Uterus (tissue), 4 donors: ENCODE measurements around the gene SERPINF2. TPM values are rescaled to one million over a fixed set of nuclear protein-coding genes. Genes with fewer than 3 reads are reported as not detected.
A peak's percentile ranks its signal among the peaks of the same experiment; 100 is the strongest.
"Not testable (repeated sequence)": the region's sequence is repeated elsewhere in the genome, so short reads cannot be mapped to it uniquely, and the experiment has no call there.

Experiments
- DNase-seq, 2 donors: peaks; one replicate each; pipeline ENCODE4 v3.0.0-alpha.2; 2019 to 2020
- H3K27ac ChIP-seq, 2 donors: fragments of 200-600 bp; sonication (generic); 1 replicate in 1 of 2; 2 replicates in 1 of 2; pipeline ENCODE4 v1.5.1; 2016 to 2018
- H3K27me3 ChIP-seq, 2 donors: fragments of 200-600 bp; sonication (generic); one replicate each; pipeline ENCODE4 v1.5.1; 2018 to 2019; ENCODE audit warnings: control low read depth in 1 of 2
- H3K36me3 ChIP-seq, 2 donors: fragments of 200-600 bp; sonication (generic); one replicate each; pipeline ENCODE4 v1.5.1; 2019; ENCODE audit warnings: control low read depth in 1 of 2
- H3K4me1 ChIP-seq, 2 donors: fragments of 200-600 bp; sonication (generic); one replicate each; pipeline ENCODE4 v1.5.1; 2018 to 2019; ENCODE audit warnings: control low read depth in 1 of 2
- H3K4me3 ChIP-seq, 2 donors: fragments of 200-600 bp; sonication (generic); 1 replicate in 1 of 2; 2 replicates in 1 of 2; pipeline ENCODE4 v1.5.1; 2018 to 2019; ENCODE audit warnings: mild to moderate bottlenecking in 1 of 2
- H3K9me3 ChIP-seq, 2 donors: fragments of 200-600 bp; sonication (generic); one replicate each; pipeline ENCODE4 v1.5.1; 2019; ENCODE audit warnings: control low read depth in 1 of 2
- POLR2A ChIP-seq, 2 donors: fragments of 450-650 bp; IDR thresholded peaks; one replicate each; pipeline ENCODE4 v1.6.1; 2016; ENCODE audit warnings: antibody characterized with exemption in 2 of 2, mild to moderate bottlenecking in 1 of 2, moderate library complexity in 1 of 2
- intact Hi-C: fragments of 100-400 bp; cut with DNase I; formaldehyde crosslinking; loops from one replicate; pipeline ENCODE4 v1.15.1; 2023; ENCODE audit warnings: low total_unique reads
- total RNA-seq, 4 donors: library from RNA; depleted of rRNA in 3 of 4; stranded (reverse); fragments of >200 nt in 3 of 4; gene quantifications; one replicate each; pipeline versions ENCODE4 v1.1.0 to v1.2.4, GENCODE V29; 2014 to 2023
- TF ChIP-seq, protein P1 (sequence below), 4 experiments: fragments of 200-600 bp in 2 of 4; fragments of 450-650 bp in 2 of 4; sonication (generic) in 2 of 4; IDR thresholded peaks; one replicate each; pipeline ENCODE4 v1.5.1; 2016 to 2019; ENCODE audit warnings: antibody characterized with exemption in 4 of 4, mild to moderate bottlenecking in 2 of 4, moderate library complexity in 1 of 4
- donor health status: DM: yes; HTN: yes; CAD: no.

The SERPINF2 gene
- total RNA-seq, 4 donors from 2014 or later: 0.83 to 21.5 (median 10.0) TPM

DNA sequence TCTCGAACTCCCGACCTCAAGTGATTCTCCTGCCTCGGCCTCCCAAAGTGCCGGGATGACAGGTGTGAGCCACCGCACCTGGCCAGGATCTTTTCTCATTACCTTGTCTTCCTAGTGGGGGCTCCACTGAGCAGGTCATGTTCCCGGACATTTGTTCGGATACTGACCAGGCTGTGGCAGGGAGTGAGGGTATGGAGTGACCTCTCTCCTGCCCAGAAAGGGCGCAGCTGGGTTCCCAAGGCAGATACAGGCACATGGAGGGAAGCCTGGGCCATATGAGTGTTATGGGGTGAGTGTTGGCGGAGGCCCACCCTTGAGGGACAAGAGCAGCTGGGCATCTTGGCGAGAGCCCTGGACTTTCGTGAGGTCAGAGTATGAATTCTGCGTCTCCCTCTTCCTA lies 24.7 kb downstream of the SERPINF2 start:
- DNase-seq: no peak
- Histone ChIP-seq H3K27ac (peak overlapping the region; percentile 93 to 95), H3K4me1 (peaks cover 5 to 8% of the 10 kb centered on the region in 2 donors), H3K9me3 (no peaks in the 10 kb centered on the region), H3K4me3 (no peak overlapping the region), H3K27me3 (no peaks in the 10 kb centered on the region), H3K36me3 (no peaks in the 10 kb centered on the region)
- intact Hi-C loops: no loop called here
- TF ChIP-seq, protein P1, sequence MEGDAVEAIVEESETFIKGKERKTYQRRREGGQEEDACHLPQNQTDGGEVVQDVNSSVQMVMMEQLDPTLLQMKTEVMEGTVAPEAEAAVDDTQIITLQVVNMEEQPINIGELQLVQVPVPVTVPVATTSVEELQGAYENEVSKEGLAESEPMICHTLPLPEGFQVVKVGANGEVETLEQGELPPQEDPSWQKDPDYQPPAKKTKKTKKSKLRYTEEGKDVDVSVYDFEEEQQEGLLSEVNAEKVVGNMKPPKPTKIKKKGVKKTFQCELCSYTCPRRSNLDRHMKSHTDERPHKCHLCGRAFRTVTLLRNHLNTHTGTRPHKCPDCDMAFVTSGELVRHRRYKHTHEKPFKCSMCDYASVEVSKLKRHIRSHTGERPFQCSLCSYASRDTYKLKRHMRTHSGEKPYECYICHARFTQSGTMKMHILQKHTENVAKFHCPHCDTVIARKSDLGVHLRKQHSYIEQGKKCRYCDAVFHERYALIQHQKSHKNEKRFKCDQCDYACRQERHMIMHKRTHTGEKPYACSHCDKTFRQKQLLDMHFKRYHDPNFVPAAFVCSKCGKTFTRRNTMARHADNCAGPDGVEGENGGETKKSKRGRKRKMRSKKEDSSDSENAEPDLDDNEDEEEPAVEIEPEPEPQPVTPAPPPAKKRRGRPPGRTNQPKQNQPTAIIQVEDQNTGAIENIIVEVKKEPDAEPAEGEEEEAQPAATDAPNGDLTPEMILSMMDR (IDR thresholded peaks at IDR 0.05): no peak
- TF ChIP-seq POLR2A (IDR thresholded peaks at IDR 0.05): no peak

DNA sequence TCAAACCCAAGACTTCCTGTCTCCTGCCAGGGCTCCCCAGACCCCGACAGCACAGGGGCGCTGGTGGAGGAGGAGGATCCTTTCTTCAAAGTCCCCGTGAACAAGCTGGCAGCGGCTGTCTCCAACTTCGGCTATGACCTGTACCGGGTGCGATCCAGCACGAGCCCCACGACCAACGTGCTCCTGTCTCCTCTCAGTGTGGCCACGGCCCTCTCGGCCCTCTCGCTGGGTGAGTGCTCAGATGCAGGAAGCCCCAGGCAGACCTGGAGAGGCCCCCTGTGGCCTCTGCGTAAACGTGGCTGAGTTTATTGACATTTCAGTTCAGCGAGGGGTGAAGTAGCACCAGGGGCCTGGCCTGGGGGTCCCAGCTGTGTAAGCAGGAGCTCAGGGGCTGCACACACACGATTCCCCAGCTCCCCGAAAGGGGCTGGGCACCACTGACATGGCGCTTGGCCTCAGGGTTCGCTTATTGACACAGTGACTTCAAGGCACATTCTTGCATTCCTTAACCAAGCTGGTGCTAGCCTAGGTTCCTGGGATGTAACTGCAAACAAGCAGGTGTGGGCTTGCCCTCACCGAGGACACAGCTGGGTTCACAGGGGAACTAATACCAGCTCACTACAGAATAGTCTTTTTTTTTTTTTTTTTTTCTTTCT lies 27.3 kb downstream of the SERPINF2 start:
- H3K36me3 ChIP-seq: no peaks in the 10 kb centered on the region
- H3K9me3 ChIP-seq: no peaks in the 10 kb centered on the region
- H3K27me3 ChIP-seq: no peaks in the 10 kb centered on the region
- peaks cover 5 to 8% of the 10 kb centered on the region in 2 donors for H3K4me1 ChIP-seq
- TF ChIP-seq, protein P1 (IDR thresholded peaks at IDR 0.05): no peak
- TF ChIP-seq POLR2A (IDR thresholded peaks at IDR 0.05): no peak
- no peak overlapping the region for H3K4me3 ChIP-seq
- no peak overlapping the region for H3K27ac ChIP-seq
- intact Hi-C loops: no loop called here
- DNase-seq: no peak

DNA sequence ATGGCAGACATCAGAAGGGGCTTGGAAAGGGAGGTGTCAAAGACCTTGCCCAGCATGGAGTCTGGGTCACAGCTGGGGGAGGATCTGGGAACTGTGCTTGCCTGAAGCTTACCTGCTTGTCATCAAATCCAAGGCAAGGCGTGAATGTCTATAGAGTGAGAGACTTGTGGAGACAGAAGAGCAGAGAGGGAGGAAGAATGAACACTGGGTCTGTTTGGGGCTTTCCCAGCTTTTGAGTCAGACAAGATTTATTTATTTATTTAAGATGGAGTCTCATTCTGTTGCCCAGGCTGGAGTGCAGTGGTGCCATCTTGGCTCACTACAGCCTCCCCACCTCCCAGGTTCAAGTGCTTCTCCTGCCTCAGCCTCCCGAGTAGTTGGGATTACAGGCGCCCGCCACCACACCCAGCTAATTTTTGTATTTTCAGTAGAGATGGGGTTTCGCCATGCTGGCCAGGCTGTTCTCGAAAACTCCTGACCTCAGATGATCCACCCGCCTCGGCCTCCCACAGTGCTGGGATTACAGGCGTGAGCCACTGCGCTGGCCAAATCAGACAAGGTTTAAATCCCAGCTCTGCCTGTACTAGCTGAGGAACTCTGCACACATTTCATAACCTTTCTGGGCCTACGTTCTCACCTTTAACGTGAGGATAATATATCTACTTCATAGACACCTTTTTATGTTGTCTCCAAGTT lies 30.5 kb downstream of the SERPINF2 start:
- H3K9me3 ChIP-seq, H3K4me1 ChIP-seq, H3K36me3 ChIP-seq, intact Hi-C loops, H3K27me3 ChIP-seq, H3K4me3 ChIP-seq: not testable (repeated sequence)
- DNase-seq: peak in 1 of 2 donors; percentile 72
- H3K27ac ChIP-seq: peak overlapping the region; percentile 26 to 68

DNA sequence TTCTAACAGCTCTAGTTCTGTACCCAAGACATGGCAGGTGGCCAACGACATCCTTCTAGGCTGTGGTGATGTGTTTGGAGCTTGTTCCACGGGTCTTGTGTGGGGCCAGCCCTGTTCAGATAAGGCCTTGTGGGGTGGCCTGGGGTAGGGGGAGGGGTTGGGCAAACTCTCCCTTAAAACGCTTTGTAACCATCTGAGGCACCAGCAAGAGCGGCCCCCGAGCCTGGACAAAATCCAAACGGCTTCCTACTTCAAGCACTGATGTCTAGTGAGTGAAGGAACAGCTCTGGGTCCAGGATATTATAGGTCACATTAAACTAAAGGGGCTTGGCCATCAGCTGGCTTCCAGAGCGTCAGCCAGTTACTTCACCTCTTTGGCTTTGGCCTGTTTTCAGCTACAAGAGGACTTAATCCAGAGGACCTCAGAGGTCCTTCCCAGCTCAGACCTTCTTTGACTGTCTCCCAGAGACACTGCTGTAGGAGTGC lies 31.1 kb downstream of the SERPINF2 start:
- no peaks in the 10 kb centered on the region for H3K9me3 ChIP-seq
- TF ChIP-seq, protein P1 (IDR thresholded peaks at IDR 0.05): no peak
- no peak for TF ChIP-seq POLR2A (IDR thresholded peaks at IDR 0.05)
- H3K27me3 ChIP-seq: no peaks in the 10 kb centered on the region
- no peaks in the 10 kb centered on the region for H3K36me3 ChIP-seq
- H3K4me1 ChIP-seq: no peaks in the 10 kb centered on the region
- H3K27ac ChIP-seq: peak overlapping the region; percentile 26 to 68
- intact Hi-C loops: no loop called here
- peak; percentile 57 to 65 for DNase-seq
- H3K4me3 ChIP-seq: no peak overlapping the region

DNA sequence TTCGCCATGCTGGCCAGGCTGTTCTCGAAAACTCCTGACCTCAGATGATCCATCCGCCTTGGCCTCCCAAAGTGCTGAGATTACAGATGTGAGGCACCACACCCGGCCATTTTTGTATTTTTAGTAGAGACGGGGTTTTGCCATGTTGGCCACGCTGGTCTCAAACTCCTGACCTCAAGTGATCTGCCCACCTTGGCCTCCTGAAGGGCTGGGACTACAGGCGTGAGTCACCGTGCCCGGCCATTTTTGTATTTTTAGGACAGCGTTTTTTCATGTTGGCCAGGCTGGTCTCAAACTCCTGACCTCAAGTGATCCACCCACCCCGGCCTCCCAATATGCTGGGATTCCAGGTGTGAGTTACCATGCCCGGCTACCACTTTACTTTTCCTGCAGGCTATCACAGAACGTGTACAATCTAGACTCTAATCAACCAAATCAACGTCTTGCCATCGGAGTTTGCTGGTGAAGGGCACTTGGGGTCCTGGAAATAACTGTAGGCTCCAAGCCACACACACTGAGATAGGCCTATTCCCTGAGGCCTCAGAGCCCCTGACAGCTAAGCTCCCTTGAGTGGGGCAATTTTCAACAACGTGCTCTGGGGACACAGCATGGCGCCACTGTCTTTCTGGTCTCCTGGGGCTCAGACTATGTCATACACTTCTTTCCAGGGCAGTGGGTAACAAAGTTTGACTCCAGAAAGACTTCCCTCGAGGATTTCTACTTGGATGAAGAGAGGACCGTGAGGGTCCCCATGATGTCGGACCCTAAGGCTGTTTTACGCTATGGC lies 31.9 kb downstream of the SERPINF2 start:
- H3K27me3 ChIP-seq: no peaks in the 10 kb centered on the region
- no peaks in the 10 kb centered on the region for H3K36me3 ChIP-seq
- intact Hi-C loops: no loop called here
- no peak for TF ChIP-seq POLR2A (IDR thresholded peaks at IDR 0.05)
- TF ChIP-seq, protein P1 (IDR thresholded peaks at IDR 0.05): no peak
- H3K27ac ChIP-seq: peak overlapping the region; percentile 26 to 68
- H3K4me1 ChIP-seq: no peaks in the 10 kb centered on the region
- no peak for DNase-seq
- no peaks in the 10 kb centered on the region for H3K9me3 ChIP-seq
- no peak overlapping the region for H3K4me3 ChIP-seq
